Neutrophil (primary cell): ENCODE measurements around the gene TUBB.

Source experiments
- H3K27ac ChIP-seq: fragments of 200-600 bp; sonication (generic); 2 replicates; pipeline ENCODE4 v1.5.1; 2016; ENCODE audit warnings: mild to moderate bottlenecking, moderate library complexity
- H3K27me3 ChIP-seq: fragments of 200-600 bp; sonication (generic); 2 replicates; pipeline ENCODE4 v1.6.0; 2016; ENCODE audit warnings: mild to moderate bottlenecking
- H3K36me3 ChIP-seq: fragments of 200-600 bp; sonication (generic); 2 replicates; pipeline ENCODE4 v1.5.1; 2017
- H3K4me1 ChIP-seq, 2 experiments: fragments of 200-600 bp in 1 of 2; sonication (generic) in 1 of 2; 1 replicate in 1 of 2; 2 replicates in 1 of 2; pipeline versions ENCODE4 v1.5.1 to v1.6.1; 2013 to 2016; ENCODE audit warnings: low read depth in 1 of 2, low read length in 1 of 2, mild to moderate bottlenecking in 1 of 2, moderate library complexity in 1 of 2; ENCODE audit not compliant: control insufficient read depth in 1 of 2, insufficient read depth in 1 of 2
- H3K4me3 ChIP-seq, 2 experiments: fragments of 200-600 bp in 1 of 2; sonication (generic) in 1 of 2; 1 replicate in 1 of 2; 2 replicates in 1 of 2; pipeline ENCODE4 v1.5.1; 2013 to 2016; ENCODE audit warnings: low read depth in 1 of 2, low read length in 1 of 2, mild to moderate bottlenecking in 1 of 2, moderate library complexity in 1 of 2
- H3K9me3 ChIP-seq: fragments of 200-600 bp; sonication (generic); 2 replicates; pipeline ENCODE4 v1.5.1; 2016
- TF ChIP-seq, protein P1 (sequence below): fragments of 200-600 bp; sonication (generic); IDR thresholded peaks from 2 replicates; pipeline ENCODE4 v1.5.1; 2016; ENCODE audit warnings: antibody characterized with exemption

Gene TUBB

DNA sequence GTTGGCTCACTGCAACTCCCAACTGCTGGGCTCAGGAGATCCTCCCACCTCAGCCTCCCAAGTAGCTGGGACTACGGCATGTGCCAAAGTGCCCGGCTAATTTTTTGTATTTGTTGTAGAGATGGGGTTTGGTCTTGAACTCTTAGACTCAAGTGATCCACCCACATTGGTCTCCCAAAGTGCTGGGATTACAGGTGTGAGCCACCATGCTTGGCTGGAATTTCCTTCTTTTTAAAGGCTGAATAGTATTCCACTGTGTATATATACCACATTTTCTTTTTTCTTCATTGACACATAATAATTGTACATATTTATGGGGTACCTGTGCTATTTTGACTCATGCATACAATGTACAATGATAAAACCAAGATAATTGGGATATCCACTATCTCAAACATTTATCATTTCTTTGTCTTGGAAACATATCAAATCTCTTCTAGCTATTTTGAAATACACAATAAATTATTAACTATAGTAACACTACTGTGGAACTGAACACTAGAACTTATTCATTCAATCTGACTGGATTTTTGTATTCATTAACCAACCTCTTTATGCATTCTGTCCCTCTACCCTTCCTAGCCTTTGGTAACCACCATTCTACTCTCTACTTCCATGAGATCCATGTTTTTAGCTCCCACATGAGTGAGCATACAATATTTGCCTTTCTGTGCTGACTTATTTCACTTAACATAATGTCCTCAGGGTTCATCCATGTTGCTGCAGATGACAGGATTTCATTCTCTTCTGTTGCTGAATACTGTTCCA, 10.9 kb upstream of the TUBB start:
- Histone ChIP-seq H3K4me1 (peaks cover 4 to 5% of the 10 kb centered on the region in 2 experiments), H3K27me3 (no peaks in the 10 kb centered on the region), H3K27ac (no peak overlapping the region), H3K4me3 (no peak overlapping the region), H3K9me3 (no peaks in the 10 kb centered on the region), H3K36me3 (no peaks in the 10 kb centered on the region)
- TF ChIP-seq, protein P1, sequence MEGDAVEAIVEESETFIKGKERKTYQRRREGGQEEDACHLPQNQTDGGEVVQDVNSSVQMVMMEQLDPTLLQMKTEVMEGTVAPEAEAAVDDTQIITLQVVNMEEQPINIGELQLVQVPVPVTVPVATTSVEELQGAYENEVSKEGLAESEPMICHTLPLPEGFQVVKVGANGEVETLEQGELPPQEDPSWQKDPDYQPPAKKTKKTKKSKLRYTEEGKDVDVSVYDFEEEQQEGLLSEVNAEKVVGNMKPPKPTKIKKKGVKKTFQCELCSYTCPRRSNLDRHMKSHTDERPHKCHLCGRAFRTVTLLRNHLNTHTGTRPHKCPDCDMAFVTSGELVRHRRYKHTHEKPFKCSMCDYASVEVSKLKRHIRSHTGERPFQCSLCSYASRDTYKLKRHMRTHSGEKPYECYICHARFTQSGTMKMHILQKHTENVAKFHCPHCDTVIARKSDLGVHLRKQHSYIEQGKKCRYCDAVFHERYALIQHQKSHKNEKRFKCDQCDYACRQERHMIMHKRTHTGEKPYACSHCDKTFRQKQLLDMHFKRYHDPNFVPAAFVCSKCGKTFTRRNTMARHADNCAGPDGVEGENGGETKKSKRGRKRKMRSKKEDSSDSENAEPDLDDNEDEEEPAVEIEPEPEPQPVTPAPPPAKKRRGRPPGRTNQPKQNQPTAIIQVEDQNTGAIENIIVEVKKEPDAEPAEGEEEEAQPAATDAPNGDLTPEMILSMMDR = no peak

DNA sequence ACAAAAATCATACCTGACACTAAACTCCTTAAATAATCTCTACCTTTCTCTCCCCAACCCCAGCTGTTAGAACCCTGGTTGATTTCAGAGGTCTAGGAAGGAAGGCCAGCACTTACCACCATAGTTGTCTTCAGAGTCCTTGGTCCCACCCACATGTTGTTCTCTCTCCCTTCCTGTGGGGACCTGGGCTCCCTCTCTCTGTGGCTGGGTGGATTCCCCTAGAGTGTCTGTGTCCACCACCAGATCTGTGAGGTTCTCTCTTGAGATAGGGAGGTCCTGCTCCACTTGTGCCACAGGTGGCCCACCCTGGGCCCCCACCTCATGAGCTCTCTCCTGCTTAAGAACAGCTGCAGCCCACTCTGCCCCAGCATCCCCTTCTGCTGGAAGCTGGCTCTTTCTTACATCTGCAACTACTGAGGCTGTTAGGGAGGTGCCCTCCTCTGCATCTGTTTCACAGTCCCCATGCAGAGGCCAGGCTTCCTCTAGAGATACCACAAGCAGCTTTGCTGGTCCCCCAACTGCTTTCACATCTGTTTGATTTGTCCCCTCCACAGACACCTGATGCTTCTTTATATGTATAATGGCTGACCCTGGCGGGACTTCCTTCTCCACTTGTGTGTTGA, 8.3 kb upstream of the TUBB start:
- H3K36me3 ChIP-seq = no peaks in the 10 kb centered on the region
- no peaks in the 10 kb centered on the region for H3K27me3 ChIP-seq
- TF ChIP-seq, protein P1 = no peak
- H3K9me3 ChIP-seq = no peaks in the 10 kb centered on the region
- H3K4me1 ChIP-seq = peaks cover 7 to 8% of the 10 kb centered on the region in 2 experiments
- no peak overlapping the region for H3K27ac ChIP-seq
- H3K4me3 ChIP-seq = no peak overlapping the region

DNA sequence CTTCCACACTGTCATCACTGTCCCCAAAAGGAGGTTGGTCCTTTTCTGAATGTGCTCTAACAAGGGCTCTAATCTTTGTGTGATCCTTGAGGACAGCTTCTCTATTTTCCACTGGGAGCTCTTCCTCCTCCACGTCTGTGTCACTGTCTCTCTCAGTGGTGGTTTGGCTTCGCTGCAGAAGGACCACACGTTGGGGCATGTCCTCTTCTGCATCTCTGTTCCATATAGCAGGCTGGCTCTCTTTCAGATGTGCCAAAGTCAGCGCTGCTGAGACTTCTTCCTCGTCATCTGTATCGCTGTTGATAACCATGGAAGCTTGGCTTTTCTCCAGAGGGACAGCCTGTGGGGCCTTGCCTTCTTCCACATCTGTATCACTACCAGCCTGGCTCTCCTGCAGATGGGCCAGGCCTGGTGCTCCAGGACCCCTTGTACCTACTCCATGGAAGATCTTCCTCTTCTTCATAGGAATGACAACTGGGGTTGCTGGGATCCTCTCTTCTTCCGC, 7.7 kb upstream of the TUBB start:
- TF ChIP-seq, protein P1 = no peak
- Histone ChIP-seq H3K9me3 (no peaks in the 10 kb centered on the region), H3K36me3 (no peaks in the 10 kb centered on the region), H3K4me1 (peaks cover 8 to 9% of the 10 kb centered on the region in 2 experiments), H3K4me3 (no peak overlapping the region), H3K27ac (no peak overlapping the region), H3K27me3 (no peaks in the 10 kb centered on the region)

DNA sequence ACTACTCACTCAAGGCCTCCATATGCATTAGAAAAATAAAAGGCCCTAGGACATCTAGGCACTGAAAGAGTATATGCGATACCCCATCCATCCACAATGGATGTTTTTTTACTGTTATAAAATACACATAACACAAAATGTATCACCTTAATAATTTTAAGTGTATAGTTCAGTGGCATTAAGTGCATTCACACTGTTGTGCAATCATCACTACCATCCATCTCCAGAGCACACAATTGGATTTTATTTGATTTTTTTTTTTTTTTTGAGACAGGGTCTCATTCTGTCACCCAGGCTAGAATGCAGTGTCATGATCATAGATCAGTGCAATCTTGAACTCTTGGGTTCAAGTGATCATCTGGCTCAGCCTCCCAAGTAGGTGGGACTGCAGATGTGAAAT, 5.9 kb upstream of the TUBB start:
- no peaks in the 10 kb centered on the region for H3K36me3 ChIP-seq
- no peak overlapping the region for H3K27ac ChIP-seq
- no peaks in the 10 kb centered on the region for H3K9me3 ChIP-seq
- H3K4me3 ChIP-seq = no peak overlapping the region
- peaks cover 26 to 27% of the 10 kb centered on the region in 2 experiments for H3K4me1 ChIP-seq
- H3K27me3 ChIP-seq = no peaks in the 10 kb centered on the region
- TF ChIP-seq, protein P1 = no peak

DNA sequence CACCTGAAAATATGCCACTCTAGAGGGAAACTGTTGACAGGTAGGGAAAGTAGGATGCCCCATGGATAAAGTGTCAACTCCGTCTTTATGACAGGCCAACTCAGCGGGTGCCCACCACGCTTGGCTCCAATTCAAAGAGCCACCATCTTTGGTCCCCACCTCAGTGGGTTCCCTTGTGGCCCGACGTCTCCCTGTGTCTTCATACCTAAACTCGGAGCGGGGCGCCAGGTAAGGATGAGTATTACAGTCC, 3.3 kb upstream of the TUBB start:
- Histone ChIP-seq H3K36me3 (no peaks in the 10 kb centered on the region), H3K27me3 (no peaks in the 10 kb centered on the region), H3K9me3 (no peaks in the 10 kb centered on the region), H3K4me3 (peak overlapping the region; percentile 69 to 73), H3K27ac (peak overlapping the region; percentile 97), H3K4me1 (peaks cover 44% of the 10 kb centered on the region in 2 experiments)
- TF ChIP-seq, protein P1 = no peak
